ENCODE results near the gene CBARP. TPM values are rescaled to one million over a fixed set of nuclear protein-coding genes. Genes with fewer than 3 reads are reported as not detected.

Gene CBARP
- total RNA-seq, 1 donor from 2014 or later, result 1.0 TPM

DNA sequence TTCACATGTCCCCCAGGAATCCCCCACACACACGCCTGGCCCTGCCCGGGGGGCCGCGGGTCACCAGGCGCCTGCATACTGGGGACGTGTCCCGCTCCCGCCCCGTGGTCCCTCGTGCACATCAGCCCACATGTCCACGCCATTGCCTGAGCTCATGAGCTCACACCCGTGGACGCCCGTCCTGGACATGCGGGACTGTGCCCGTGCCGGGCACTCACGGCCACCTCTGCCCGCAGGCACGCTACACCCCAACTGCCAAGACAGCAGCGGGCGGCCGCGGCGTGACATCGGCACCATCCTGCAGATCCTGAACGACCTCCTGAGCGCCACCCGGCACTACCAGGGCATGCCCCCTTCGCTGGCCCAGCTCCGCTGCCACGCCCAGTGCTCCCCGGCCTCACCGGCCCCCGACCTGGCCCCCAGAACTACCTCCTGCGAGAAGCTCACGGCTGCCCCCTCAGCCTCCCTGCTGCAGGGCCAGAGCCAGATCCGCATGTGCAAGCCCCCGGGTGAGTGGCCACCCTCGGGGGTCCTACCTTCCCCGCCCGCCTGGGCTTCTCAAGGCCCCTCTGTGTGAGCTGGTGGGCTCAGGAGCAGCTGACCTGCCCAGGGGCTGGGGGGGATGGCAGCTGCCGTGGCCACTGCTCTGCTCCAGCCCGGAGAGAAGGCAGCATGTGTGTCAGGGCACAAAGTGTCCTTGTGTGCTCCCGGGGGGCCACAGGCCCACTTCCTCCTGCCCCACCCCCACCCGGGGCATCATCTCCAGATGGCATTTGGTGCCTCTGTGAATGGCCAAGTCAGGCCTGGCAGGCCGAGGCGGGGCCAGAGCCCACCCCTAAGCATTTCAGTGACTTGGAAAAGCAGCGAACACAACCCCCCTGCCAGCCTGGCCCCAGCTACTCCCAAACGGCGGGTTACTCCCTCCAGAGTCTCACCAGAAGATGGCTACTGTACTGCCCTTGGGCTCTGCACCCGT is 17.7 kb upstream of the CBARP start:
- peaks cover 52% of the 10 kb centered on the region for H3K36me3 ChIP-seq
- no peak for ATAC-seq
- H3K27ac ChIP-seq, result peak overlapping the region; percentile 95
- no peak for DNase-seq
- TF ChIP-seq, protein P1, sequence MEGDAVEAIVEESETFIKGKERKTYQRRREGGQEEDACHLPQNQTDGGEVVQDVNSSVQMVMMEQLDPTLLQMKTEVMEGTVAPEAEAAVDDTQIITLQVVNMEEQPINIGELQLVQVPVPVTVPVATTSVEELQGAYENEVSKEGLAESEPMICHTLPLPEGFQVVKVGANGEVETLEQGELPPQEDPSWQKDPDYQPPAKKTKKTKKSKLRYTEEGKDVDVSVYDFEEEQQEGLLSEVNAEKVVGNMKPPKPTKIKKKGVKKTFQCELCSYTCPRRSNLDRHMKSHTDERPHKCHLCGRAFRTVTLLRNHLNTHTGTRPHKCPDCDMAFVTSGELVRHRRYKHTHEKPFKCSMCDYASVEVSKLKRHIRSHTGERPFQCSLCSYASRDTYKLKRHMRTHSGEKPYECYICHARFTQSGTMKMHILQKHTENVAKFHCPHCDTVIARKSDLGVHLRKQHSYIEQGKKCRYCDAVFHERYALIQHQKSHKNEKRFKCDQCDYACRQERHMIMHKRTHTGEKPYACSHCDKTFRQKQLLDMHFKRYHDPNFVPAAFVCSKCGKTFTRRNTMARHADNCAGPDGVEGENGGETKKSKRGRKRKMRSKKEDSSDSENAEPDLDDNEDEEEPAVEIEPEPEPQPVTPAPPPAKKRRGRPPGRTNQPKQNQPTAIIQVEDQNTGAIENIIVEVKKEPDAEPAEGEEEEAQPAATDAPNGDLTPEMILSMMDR (IDR thresholded peaks at IDR 0.05), result no peak
- H3K9me3 ChIP-seq, result no peaks in the 10 kb centered on the region
- H3K4me3 ChIP-seq, result no peak overlapping the region
- intact Hi-C loops (cut with DNase I), result no loop called here
- H3K27me3 ChIP-seq, result no peaks in the 10 kb centered on the region
- H3K4me1 ChIP-seq, result peaks cover 64% of the 10 kb centered on the region

DNA sequence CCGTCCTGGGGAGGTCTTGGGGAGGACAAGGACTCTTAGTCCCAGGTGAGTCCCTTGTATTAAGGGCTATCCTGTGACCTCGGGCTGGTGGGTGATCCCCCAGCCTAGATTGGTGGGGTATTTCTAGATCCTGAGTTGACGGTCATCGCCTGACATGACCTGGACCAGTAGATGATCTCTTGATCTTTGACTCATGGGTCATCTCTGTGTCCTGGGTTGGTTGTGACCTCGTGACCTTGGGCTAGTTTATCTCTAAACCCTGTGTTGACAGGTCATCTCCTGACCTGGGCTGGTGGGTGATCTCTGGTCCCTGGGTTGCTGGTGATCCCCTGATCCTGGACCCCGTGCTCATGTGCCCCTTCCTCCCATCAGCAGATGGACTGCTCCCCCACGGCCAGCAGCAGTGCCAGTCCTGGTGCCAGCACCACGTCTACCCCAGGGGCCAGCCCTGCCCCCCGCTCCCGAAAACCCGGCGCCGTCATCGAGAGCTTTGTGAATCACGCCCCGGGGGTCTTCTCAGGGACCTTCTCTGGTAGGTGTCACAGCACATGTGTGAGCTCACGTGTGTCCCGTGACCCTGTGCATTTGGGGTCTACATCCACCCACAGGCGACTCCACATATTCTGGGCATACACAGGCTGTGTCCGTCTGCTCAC is 16.9 kb upstream of the CBARP start:
- H3K27me3 ChIP-seq, result no peaks in the 10 kb centered on the region
- DNase-seq (no peak), ATAC-seq (no peak)
- intact Hi-C loops (cut with DNase I), result no loop called here
- no peaks in the 10 kb centered on the region for H3K9me3 ChIP-seq
- peak overlapping the region; percentile 95 for H3K27ac ChIP-seq
- H3K36me3 ChIP-seq, result peaks cover 52% of the 10 kb centered on the region
- peaks cover 56% of the 10 kb centered on the region for H3K4me1 ChIP-seq
- H3K4me3 ChIP-seq, result peak overlapping the region; percentile 81
- TF ChIP-seq, protein P1 (IDR thresholded peaks at IDR 0.05), result no peak

GRCh38 chr19:1254081-1254527 is 16.3 kb upstream of the CBARP start:
- H3K4me1 ChIP-seq, result peaks cover 50% of the 10 kb centered on the region
- H3K27me3 ChIP-seq, result no peaks in the 10 kb centered on the region
- H3K9me3 ChIP-seq, result no peaks in the 10 kb centered on the region
- peaks cover 52% of the 10 kb centered on the region for H3K36me3 ChIP-seq
- DNase-seq, result peak; percentile 76
- TF ChIP-seq, protein P1 (IDR thresholded peaks at IDR 0.05), result no peak
- intact Hi-C loops (cut with DNase I), result no loop called here
- H3K4me3 ChIP-seq, result peak overlapping the region; percentile 81
- no peak for ATAC-seq
- peak overlapping the region; percentile 95 for H3K27ac ChIP-seq

DNA sequence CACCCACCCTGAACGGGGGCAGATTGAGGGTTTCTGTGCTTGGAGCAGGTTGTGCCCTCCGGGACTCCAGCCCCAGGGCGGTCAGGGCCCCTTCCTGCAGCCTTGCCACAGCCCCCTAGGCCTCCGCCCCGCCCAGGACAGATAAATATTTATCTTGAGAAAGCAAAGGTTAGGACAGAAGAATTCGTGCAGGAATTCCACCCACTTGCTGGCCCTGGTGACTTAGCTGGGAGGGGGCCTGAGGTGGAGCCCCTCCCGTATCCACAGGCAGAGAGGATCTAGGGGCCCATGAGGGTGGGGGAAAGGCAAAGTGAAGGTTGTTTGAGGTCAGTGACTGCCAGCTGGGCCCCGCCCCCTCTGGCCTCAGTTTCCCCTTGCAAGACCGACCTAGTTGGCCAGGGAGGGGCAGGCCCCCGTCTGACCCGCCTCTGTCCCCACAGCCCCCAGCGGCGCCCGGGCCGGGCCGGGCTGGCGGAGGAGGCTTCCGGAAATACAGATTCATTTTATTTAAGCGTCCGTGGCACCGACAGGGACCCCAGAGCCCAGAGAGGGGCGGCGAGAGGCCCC is 15.8 kb upstream of the CBARP start:
- H3K9me3 ChIP-seq, result no peaks in the 10 kb centered on the region
- no peaks in the 10 kb centered on the region for H3K27me3 ChIP-seq
- intact Hi-C loops (cut with DNase I), result no loop called here
- TF ChIP-seq, protein P1 (IDR thresholded peaks at IDR 0.05), result no peak
- H3K4me1 ChIP-seq, result peaks cover 45% of the 10 kb centered on the region
- ATAC-seq (no peak), DNase-seq (peak; percentile 74)
- H3K4me3 ChIP-seq, result peak overlapping the region; percentile 81
- peak overlapping the region; percentile 95 for H3K27ac ChIP-seq
- peaks cover 52% of the 10 kb centered on the region for H3K36me3 ChIP-seq

- TF ChIP-seq, protein P1 (IDR thresholded peaks at IDR 0.05), result no peak
- intact Hi-C loops (cut with DNase I), result no loop called here
- no peaks in the 10 kb centered on the region for H3K27me3 ChIP-seq
- peak overlapping the region; percentile 81 for H3K4me3 ChIP-seq
- H3K36me3 ChIP-seq, result peaks cover 48% of the 10 kb centered on the region
- no peaks in the 10 kb centered on the region for H3K9me3 ChIP-seq
- peak overlapping the region; percentile 95 for H3K27ac ChIP-seq
- peaks cover 40% of the 10 kb centered on the region for H3K4me1 ChIP-seq
- DNase-seq (peak; percentile 97), ATAC-seq (peak; percentile 57)
Measured at GRCh38 chr19:1252821-1253513, 15.2 kb upstream of the CBARP start.

All from upper lobe of right lung (tissue), 1 donor.